Ishikawa (cell line): ENCODE results near the gene CD6.

Source experiments
- CREB1 ChIP-seq: IDR thresholded peaks from 2 replicates; pipeline ENCODE4 v1.6.1; 2012; ENCODE audit warnings: low read depth
- TCF12 ChIP-seq: IDR thresholded peaks from 2 replicates; pipeline ENCODE4 v1.6.1; 2012; ENCODE audit warnings: low read depth
- TF ChIP-seq, protein P1 (sequence below): IDR thresholded peaks from 2 replicates; pipeline ENCODE4 v1.6.1; 2012

DNA sequence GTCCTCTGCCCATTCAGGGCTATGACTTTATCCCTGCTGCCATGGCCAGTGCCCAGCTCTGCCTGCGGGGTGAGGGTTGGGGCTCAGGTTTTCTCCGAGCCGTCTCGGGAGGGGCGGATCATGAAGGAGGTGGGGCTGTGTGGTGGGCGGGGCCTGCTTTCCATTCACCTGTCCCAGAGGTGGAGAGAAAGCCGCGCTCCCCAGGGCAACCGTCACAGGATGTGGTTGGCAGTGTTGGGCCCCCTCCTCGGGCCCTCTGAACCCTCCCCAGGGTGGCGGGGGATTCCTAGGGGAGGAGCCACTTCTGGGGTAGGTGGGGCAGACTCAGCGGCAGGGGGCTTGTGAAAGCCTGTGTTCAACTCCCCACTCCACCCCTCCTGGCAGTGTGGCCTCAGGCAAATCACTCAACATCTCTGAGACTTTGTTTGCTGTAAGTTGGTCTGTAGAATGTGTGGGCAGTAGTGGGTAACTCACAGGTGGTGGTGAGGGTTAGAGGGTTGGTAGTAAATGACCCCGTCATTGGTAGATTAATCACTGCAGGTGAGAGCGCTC lies 50.3 kb downstream of the CD6 start:
- no peak for TF ChIP-seq TCF12
- TF ChIP-seq, protein P1, sequence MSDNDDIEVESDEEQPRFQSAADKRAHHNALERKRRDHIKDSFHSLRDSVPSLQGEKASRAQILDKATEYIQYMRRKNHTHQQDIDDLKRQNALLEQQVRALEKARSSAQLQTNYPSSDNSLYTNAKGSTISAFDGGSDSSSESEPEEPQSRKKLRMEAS, result no peak
- no peak for TF ChIP-seq CREB1
